Astrocyte (in vitro differentiated cells and primary cell): Measurements from ENCODE around the gene TCHHL1.

Experiments
- CTCF ChIP-seq: IDR thresholded peaks from 2 replicates; pipeline ENCODE4 v1.5.1; 2011; ENCODE audit warnings: low read depth, mild to moderate bottlenecking, inconsistent platforms, low read length, moderate library complexity; ENCODE audit not compliant: insufficient read depth
- EZH2 ChIP-seq: IDR thresholded peaks from 2 replicates; pipeline ENCODE4 v1.6.1; 2012; ENCODE audit warnings: mild to moderate bottlenecking, low read length, inconsistent platforms; ENCODE audit not compliant: insufficient read depth

- TF ChIP-seq EZH2 (no peak), CTCF (no peak)
These were observed 30.1 kb upstream of the TCHHL1 start for GRCh38 chr1:152118915-152119314.
